ENCODE measurements around the gene TMEM255B.

- TF ChIP-seq CTCF (IDR thresholded peaks at IDR 0.05) = no peak
- TF ChIP-seq POLR2A (IDR thresholded peaks at IDR 0.05) = no peak
These were observed 89.6 kb downstream of the TMEM255B start for GRCh38 chr13:113848431-113849260.
